HepG2 (cell line): ENCODE measurements around the gene CD109. TPM values are rescaled to one million over a fixed set of nuclear protein-coding genes. Genes with fewer than 3 reads are reported as not detected.

ENCODE experiments used
- ATAC-seq: fragments of 200-7000 bp; cut with Tn5 transposase; 3 replicates; pipeline ENCODE4 v1.9.1; 2020; ENCODE audit warnings: mild to moderate bottlenecking, moderate library complexity
- BruUV-seq: library from RNA; stranded (reverse); fragments of 400-500 nt; replicated peaks from 2 replicates; lab custom pipeline; 2021; lab: Mats Ljungman, UMichigan
- CTCF ChIA-PET: fragments of 300-600 bp; formaldehyde crosslinking; extraction: SDS; loops from one replicate; lab custom pipeline; 2021; ENCODE audit warnings: low total read pairs, inconsistent platforms, low intra/inter-chr PET ratio; lab: Yijun Ruan, JAX
- POLR2A ChIA-PET: fragments of 350-600 bp; sonication (Branson Sonifier 250); formaldehyde crosslinking; loops from one replicate; lab custom pipeline; 2020; ENCODE audit warnings: antibody characterized with exemption, inconsistent platforms; lab: Yijun Ruan, JAX
- DNase-seq: peaks from one replicate; pipeline ENCODE4 v3.0.0-alpha.2; 2015; ENCODE audit warnings: low spot score
- FAIRE-seq: peaks from 3 replicates; lab custom pipeline; 2011; peaks lifted over from hg19 to GRCh38; lab: Jason Lieb, UNC
- H2AFZ ChIP-seq: one replicate; pipeline ENCODE4 v1.6.1; 2011; ENCODE audit warnings: low read length, inconsistent platforms
- H3K27ac ChIP-seq: fragments of 300-600 bp; 3 replicates; pipeline ENCODE4 v1.8.0; 2011; ENCODE audit warnings: mixed run types, mild to moderate bottlenecking, mixed read lengths, low read length, inconsistent platforms; ENCODE audit not compliant: insufficient read depth; ENCODE audit errors: extremely low read length
- H3K27me3 ChIP-seq, 2 experiments: fragments of 200-600 bp in 1 of 2; 2 replicates in 1 of 2; 3 replicates in 1 of 2; pipeline versions ENCODE4 v1.6.0 to v1.8.0; 2011; ENCODE audit warnings: low read length in 2 of 2, mild to moderate bottlenecking in 2 of 2, moderate library complexity in 2 of 2, inconsistent platforms in 1 of 2; ENCODE audit not compliant: insufficient read depth in 2 of 2, control insufficient read depth in 1 of 2
- H3K36me3 ChIP-seq, 2 experiments: fragments of 200-600 bp in 1 of 2; replicated peaks in 1 of 2; 2 replicates in 1 of 2; 3 replicates in 1 of 2; pipeline versions ENCODE4 v1.5.1 to v1.8.0; 2011; ENCODE audit warnings: low read length in 2 of 2, inconsistent platforms in 1 of 2; ENCODE audit not compliant: insufficient read depth in 2 of 2, control insufficient read depth in 1 of 2
- H3K4me1 ChIP-seq: 2 replicates; pipeline ENCODE4 v1.5.1; 2012; ENCODE audit warnings: low read length, inconsistent platforms; ENCODE audit not compliant: insufficient read depth
- H3K4me2 ChIP-seq: 2 replicates; pipeline ENCODE4 v1.6.0; 2011; ENCODE audit warnings: low read depth, low read length, inconsistent platforms
- H3K4me3 ChIP-seq, 3 experiments: fragments of 200-600 bp in 1 of 3; sonication (generic), shearing (Covaris generic) in 1 of 3; replicated peaks in 1 of 3; 2 replicates each; pipeline ENCODE4 v1.5.1; 2011 to 2016; ENCODE audit warnings: low read length in 3 of 3, inconsistent platforms in 2 of 3, low read depth in 2 of 3, mild to moderate bottlenecking in 2 of 3, control low read depth in 1 of 3, mixed read lengths in 1 of 3; ENCODE audit not compliant: insufficient read depth in 1 of 3
- H3K79me2 ChIP-seq: one replicate; pipeline ENCODE4 v1.6.1; 2011; ENCODE audit warnings: low read length, inconsistent platforms; ENCODE audit not compliant: insufficient read depth
- H3K9ac ChIP-seq: 2 replicates; pipeline ENCODE4 v1.6.0; 2011; ENCODE audit warnings: mild to moderate bottlenecking, low read depth, low read length, inconsistent platforms; ENCODE audit not compliant: insufficient read depth
- H3K9me3 ChIP-seq: 2 replicates; pipeline ENCODE4 v1.5.1; 2012; ENCODE audit warnings: mild to moderate bottlenecking, low read length
- H4K20me1 ChIP-seq: 2 replicates; pipeline ENCODE4 v1.6.0; 2011; ENCODE audit warnings: inconsistent platforms, mild to moderate bottlenecking, low read length, moderate library complexity; ENCODE audit not compliant: insufficient read depth
- ATF7-NPFF ChIP-seq: sonication (generic); formaldehyde crosslinking; IDR thresholded peaks from 2 replicates; pipeline ENCODE4 v1.8.1; 2023; ENCODE audit warnings: mild to moderate bottlenecking, low read depth, missing genetic modification reagents, moderate library complexity
- HOXD1 ChIP-seq: sonication (generic); formaldehyde crosslinking; IDR thresholded peaks from 2 replicates; pipeline ENCODE4 v1.5.0; 2020; ENCODE audit warnings: missing genetic modification reagents
- KAT8 ChIP-seq: IDR thresholded peaks from 2 replicates; pipeline ENCODE4 v1.6.1; 2016; ENCODE audit warnings: missing genetic modification reagents, missing compliant biosample characterization
- KLF13 ChIP-seq: sonication (generic); formaldehyde crosslinking; IDR thresholded peaks from 2 replicates; pipeline ENCODE4 v1.4.0; 2020; ENCODE audit warnings: mild to moderate bottlenecking, missing genetic modification reagents
- TEF ChIP-seq: sonication (generic); formaldehyde crosslinking; IDR thresholded peaks from 2 replicates; pipeline ENCODE4 v1.5.0; 2020; ENCODE audit warnings: missing genetic modification reagents
- ZBTB42 ChIP-seq: sonication (generic); formaldehyde crosslinking; IDR thresholded peaks from 2 replicates; pipeline ENCODE4 v1.5.0; 2020; ENCODE audit warnings: mild to moderate bottlenecking, missing genetic modification reagents
- ZIK1 ChIP-seq: sonication (generic); formaldehyde crosslinking; IDR thresholded peaks from 2 replicates; pipeline ENCODE4 v1.5.0; 2020; ENCODE audit warnings: mild to moderate bottlenecking, low read depth, missing genetic modification reagents, borderline replicate concordance
- ZKSCAN5 ChIP-seq: sonication (generic); formaldehyde crosslinking; IDR thresholded peaks from 2 replicates; pipeline ENCODE4 v1.5.1; 2020; ENCODE audit warnings: mild to moderate bottlenecking, missing genetic modification reagents
- ZNF124 ChIP-seq: sonication (generic); formaldehyde crosslinking; IDR thresholded peaks from 2 replicates; pipeline ENCODE4 v1.4.0; 2020; ENCODE audit warnings: missing genetic modification reagents
- ZNF24 ChIP-seq: fragments of 450-650 bp; IDR thresholded peaks from 2 replicates; pipeline ENCODE4 v1.6.1; 2017; ENCODE audit warnings: antibody characterized with exemption, mild to moderate bottlenecking
- ZNF274 ChIP-seq: sonication (generic); formaldehyde crosslinking; IDR thresholded peaks from 2 replicates; pipeline ENCODE4 v1.5.1; 2020; ENCODE audit warnings: mild to moderate bottlenecking, missing genetic modification reagents
- ZNF34 ChIP-seq: sonication (generic); formaldehyde crosslinking; IDR thresholded peaks from 2 replicates; pipeline ENCODE4 v1.4.0; 2020; ENCODE audit warnings: mild to moderate bottlenecking, missing genetic modification reagents, borderline replicate concordance
- ZNF7 ChIP-seq: IDR thresholded peaks from 2 replicates; pipeline ENCODE4 v1.6.1; 2016; ENCODE audit warnings: missing biosample characterization, missing genetic modification reagents
- ZNF749 ChIP-seq: sonication (generic); formaldehyde crosslinking; IDR thresholded peaks from 2 replicates; pipeline ENCODE4 v1.8.0; 2022; ENCODE audit warnings: mild to moderate bottlenecking, missing genetic modification reagents, moderate library complexity, borderline replicate concordance
- ZNF776 ChIP-seq: sonication (generic); formaldehyde crosslinking; IDR thresholded peaks from 2 replicates; pipeline ENCODE4 v1.4.0; 2020; ENCODE audit warnings: mild to moderate bottlenecking, missing genetic modification reagents
- ZNF841 ChIP-seq: sonication (generic); formaldehyde crosslinking; IDR thresholded peaks from 2 replicates; pipeline ENCODE4 v1.8.1; 2023; ENCODE audit warnings: missing genetic modification reagents, borderline replicate concordance
- WGBS: methylation state at CpG from one replicate; pipeline ENCODE4 v1.1.6; 2017; ENCODE audit warnings: low lambda C conversion rate; 5-methylcytosine and 5-hydroxymethylcytosine counted together
- in situ Hi-C: cut with HindIII; loops from 2 replicates; pipeline ENCODE4 v1.10.0; 2017; ENCODE audit warnings: low pct_unique_long_range_greater_than_20kb; ENCODE audit not compliant: extremely low pct_ligation_motif_present
- intact Hi-C: fragments of 100-400 bp; cut with micrococcal nuclease; formaldehyde crosslinking; loops from one replicate; pipeline ENCODE4 v1.10.0; 2022; ENCODE audit not compliant: unreplicated experiment
- polyA plus RNA-seq, 8 experiments: library from polyadenylated mRNA; depleted of rRNA in 3 of 8; stranded (reverse) in 7 of 8; unstranded in 1 of 8; fragments of >200 nt; fragmentation: Illumina TruSeq in 4 of 8; extraction: Trizol in 4 of 8; gene quantifications; 2 replicates each; pipeline versions ENCODE4 v1.2.1 to v1.2.3, GENCODE V29; 2011 to 2016; ENCODE audit warnings: low read depth in 4 of 8, missing spikeins in 1 of 8, mixed read lengths in 1 of 8; ENCODE audit not compliant: insufficient read depth in 1 of 8
- total RNA-seq, 5 experiments: library from RNA; depleted of rRNA; stranded (reverse); fragments of >200 nt; fragmentation: Illumina TruSeq; extraction: Trizol; gene quantifications; 2 replicates each; pipeline ENCODE4 v1.2.3, GENCODE V29; 2016; ENCODE audit warnings: low read depth in 1 of 5
- TF ChIP-seq, protein P1 (sequence below): sonication (generic); formaldehyde crosslinking; IDR thresholded peaks from 2 replicates; pipeline ENCODE4 v1.4.0; 2020; ENCODE audit warnings: low read depth, mild to moderate bottlenecking, missing genetic modification reagents
- TF ChIP-seq, protein P2 (sequence below): fragments of 450-650 bp; IDR thresholded peaks from 2 replicates; pipeline ENCODE4 v1.6.1; 2016

CD109 gene
- total and polyA plus RNA-seq, 2 of the 13 experiments (the other 11 are each of a cell fraction or from before 2014, with no cell fraction given): 0.93 to 2.1 TPM

DNA sequence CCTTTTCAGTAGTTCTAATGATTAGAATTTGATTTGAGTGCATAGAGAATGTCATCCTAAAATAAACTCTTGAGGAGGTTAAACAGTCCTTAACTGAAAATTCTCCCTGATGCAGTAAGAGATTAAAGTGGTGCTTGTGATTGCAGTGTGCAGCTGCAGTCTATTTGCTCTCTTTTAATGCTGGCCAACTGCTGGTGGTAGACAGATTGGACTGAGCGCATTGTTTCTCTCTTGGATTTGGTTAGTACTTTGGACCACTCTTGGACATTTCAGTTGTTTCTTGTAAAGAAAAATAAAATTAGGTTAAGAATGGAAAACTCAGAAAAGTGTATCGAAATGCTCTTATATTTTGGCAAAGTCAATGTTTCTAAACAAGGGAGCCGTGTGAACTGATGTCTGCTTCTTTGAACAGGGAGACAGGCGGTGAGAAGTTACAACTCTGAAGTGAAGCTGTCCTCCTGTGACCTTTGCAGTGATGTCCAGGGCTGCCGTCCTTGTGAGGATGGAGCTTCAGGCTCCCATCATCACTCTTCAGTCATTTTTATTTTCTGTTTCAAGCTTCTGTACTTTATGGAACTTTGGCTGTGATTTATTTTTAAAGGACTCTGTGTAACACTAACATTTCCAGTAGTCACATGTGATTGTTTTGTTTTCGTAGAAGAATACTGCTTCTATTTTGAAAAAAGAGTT, 127.2 kb downstream of the CD109 start:
- H3K36me3 ChIP-seq: no peaks in the 10 kb centered on the region
- FAIRE-seq (no peak), DNase-seq (no peak), ATAC-seq (no peak)
- H3K9ac ChIP-seq: no peak overlapping the region
- H3K4me3 ChIP-seq: no peak overlapping the region
- no peak overlapping the region for H3K27ac ChIP-seq
- in situ Hi-C loops (no loop called here), intact Hi-C loops (no loop called here)
- ChIA-PET POLR2A (no interaction called here), CTCF (no interaction called here)
- no peak for TF ChIP-seq TEF (CRISPR knock-in tag)
- TF ChIP-seq ZBTB42 (CRISPR knock-in tag): no peak
- no peak for TF ChIP-seq KAT8 (CRISPR knock-in tag)
- no peak for TF ChIP-seq ZNF124
- TF ChIP-seq, protein P1, sequence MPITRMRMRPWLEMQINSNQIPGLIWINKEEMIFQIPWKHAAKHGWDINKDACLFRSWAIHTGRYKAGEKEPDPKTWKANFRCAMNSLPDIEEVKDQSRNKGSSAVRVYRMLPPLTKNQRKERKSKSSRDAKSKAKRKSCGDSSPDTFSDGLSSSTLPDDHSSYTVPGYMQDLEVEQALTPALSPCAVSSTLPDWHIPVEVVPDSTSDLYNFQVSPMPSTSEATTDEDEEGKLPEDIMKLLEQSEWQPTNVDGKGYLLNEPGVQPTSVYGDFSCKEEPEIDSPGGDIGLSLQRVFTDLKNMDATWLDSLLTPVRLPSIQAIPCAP (CRISPR knock-in tag): no peak
- TF ChIP-seq ZNF749: no peak
- TF ChIP-seq ZNF34 (CRISPR knock-in tag): no peak
- TF ChIP-seq, protein P2, sequence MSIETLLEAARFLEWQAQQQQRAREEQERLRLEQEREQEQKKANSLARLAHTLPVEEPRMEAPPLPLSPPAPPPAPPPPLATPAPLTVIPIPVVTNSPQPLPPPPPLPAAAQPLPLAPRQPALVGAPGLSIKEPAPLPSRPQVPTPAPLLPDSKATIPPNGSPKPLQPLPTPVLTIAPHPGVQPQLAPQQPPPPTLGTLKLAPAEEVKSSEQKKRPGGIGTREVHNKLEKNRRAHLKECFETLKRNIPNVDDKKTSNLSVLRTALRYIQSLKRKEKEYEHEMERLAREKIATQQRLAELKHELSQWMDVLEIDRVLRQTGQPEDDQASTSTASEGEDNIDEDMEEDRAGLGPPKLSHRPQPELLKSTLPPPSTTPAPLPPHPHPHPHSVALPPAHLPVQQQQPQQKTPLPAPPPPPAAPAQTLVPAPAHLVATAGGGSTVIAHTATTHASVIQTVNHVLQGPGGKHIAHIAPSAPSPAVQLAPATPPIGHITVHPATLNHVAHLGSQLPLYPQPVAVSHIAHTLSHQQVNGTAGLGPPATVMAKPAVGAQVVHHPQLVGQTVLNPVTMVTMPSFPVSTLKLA: no peak
- TF ChIP-seq KLF13 (CRISPR knock-in tag): no peak
- no peak for TF ChIP-seq ZIK1 (CRISPR knock-in tag)
- TF ChIP-seq ZNF24: no peak
- TF ChIP-seq ZNF274 (CRISPR knock-in tag): no peak
- no peak for TF ChIP-seq ZNF841 (CRISPR knock-in tag)
- TF ChIP-seq ATF7-NPFF: no peak
- no peak for TF ChIP-seq HOXD1 (CRISPR knock-in tag)
- no peak for TF ChIP-seq ZNF776 (CRISPR knock-in tag)
- no peak for TF ChIP-seq ZKSCAN5 (CRISPR knock-in tag)
- no peak for TF ChIP-seq ZNF7 (CRISPR knock-in tag)
- no peaks in the 10 kb centered on the region for H3K9me3 ChIP-seq
- BruUV-seq: no TSS peak
- no peaks in the 10 kb centered on the region for H3K4me1 ChIP-seq
- H3K79me2 ChIP-seq: no peaks in the 10 kb centered on the region
- H3K4me2 ChIP-seq: no peak overlapping the region
- no peaks in the 10 kb centered on the region for H4K20me1 ChIP-seq
- H3K27me3 ChIP-seq: no peaks in the 10 kb centered on the region
- H2AFZ ChIP-seq: no peak overlapping the region
- WGBS: 68% methylated on average over 6 of the region's 6 CpGs
